ENCODE data around the gene RASAL2.

- TF ChIP-seq, protein P1, sequence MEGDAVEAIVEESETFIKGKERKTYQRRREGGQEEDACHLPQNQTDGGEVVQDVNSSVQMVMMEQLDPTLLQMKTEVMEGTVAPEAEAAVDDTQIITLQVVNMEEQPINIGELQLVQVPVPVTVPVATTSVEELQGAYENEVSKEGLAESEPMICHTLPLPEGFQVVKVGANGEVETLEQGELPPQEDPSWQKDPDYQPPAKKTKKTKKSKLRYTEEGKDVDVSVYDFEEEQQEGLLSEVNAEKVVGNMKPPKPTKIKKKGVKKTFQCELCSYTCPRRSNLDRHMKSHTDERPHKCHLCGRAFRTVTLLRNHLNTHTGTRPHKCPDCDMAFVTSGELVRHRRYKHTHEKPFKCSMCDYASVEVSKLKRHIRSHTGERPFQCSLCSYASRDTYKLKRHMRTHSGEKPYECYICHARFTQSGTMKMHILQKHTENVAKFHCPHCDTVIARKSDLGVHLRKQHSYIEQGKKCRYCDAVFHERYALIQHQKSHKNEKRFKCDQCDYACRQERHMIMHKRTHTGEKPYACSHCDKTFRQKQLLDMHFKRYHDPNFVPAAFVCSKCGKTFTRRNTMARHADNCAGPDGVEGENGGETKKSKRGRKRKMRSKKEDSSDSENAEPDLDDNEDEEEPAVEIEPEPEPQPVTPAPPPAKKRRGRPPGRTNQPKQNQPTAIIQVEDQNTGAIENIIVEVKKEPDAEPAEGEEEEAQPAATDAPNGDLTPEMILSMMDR (IDR thresholded peaks at IDR 0.05): no peak
- TF ChIP-seq POLR2A (IDR thresholded peaks at IDR 0.05): no peak
These were observed 150.0 kb downstream of the RASAL2 start for GRCh38 chr1:178243890-178244289.
